GM23338 (cell line): ENCODE results near the gene NKAIN2. TPM values are rescaled to one million over a fixed set of nuclear protein-coding genes. Genes with fewer than 3 reads are reported as not detected.
"Not testable (repeated sequence)": the region's sequence is repeated elsewhere in the genome, so short reads cannot be mapped to it uniquely, and the experiment has no call there.

ENCODE experiments used
- ATAC-seq: fragments of 200-7000 bp; cut with Tn5 transposase; 3 replicates; pipeline ENCODE4 v1.9.1; 2020
- DNase-seq: peaks from one replicate; pipeline ENCODE4 v3.0.0-alpha.2; 2015; ENCODE audit warnings: low spot score
- H2AFZ ChIP-seq: fragments of 200-600 bp; sonication (generic); 2 replicates; pipeline ENCODE4 v1.8.0; 2016; ENCODE audit warnings: antibody characterized with exemption, mild to moderate bottlenecking, moderate library complexity
- H3F3A ChIP-seq: fragments of 200-600 bp; sonication (generic); replicated peaks from 2 replicates; pipeline ENCODE4 v1.8.0; 2017; ENCODE audit warnings: antibody characterized with exemption, mixed run types, low read depth
- H3K27ac ChIP-seq: fragments of 200-600 bp; sonication (generic); 2 replicates; pipeline ENCODE4 v1.6.1; 2016; ENCODE audit warnings: low read depth
- H3K27me3 ChIP-seq: fragments of 200-600 bp; sonication (generic); 2 replicates; pipeline ENCODE4 v1.8.0; 2016; ENCODE audit warnings: mild to moderate bottlenecking, mixed run types, moderate library complexity; ENCODE audit not compliant: insufficient read depth
- H3K36me3 ChIP-seq: fragments of 200-600 bp; sonication (generic); 2 replicates; pipeline ENCODE4 v1.8.0; 2016; ENCODE audit warnings: mild to moderate bottlenecking; ENCODE audit not compliant: insufficient read depth
- H3K4me1 ChIP-seq: fragments of 200-600 bp; sonication (generic); 2 replicates; pipeline ENCODE4 v1.8.0; 2016; ENCODE audit warnings: mild to moderate bottlenecking, moderate library complexity; ENCODE audit not compliant: insufficient read depth
- H3K4me2 ChIP-seq: fragments of 200-600 bp; sonication (generic); 2 replicates; pipeline ENCODE4 v1.7.1; 2017; ENCODE audit warnings: mixed run types
- H3K4me3 ChIP-seq: fragments of 200-600 bp; sonication (generic); 2 replicates; pipeline ENCODE4 v1.6.1; 2016; ENCODE audit warnings: mixed run types
- H3K79me2 ChIP-seq: fragments of 200-600 bp; sonication (generic); replicated peaks from 2 replicates; pipeline ENCODE4 v1.8.0; 2017; ENCODE audit warnings: mild to moderate bottlenecking; ENCODE audit not compliant: insufficient read depth
- H3K9me2 ChIP-seq: fragments of 200-600 bp; sonication (generic); 2 replicates; pipeline ENCODE4 v1.8.0; 2017; ENCODE audit not compliant: insufficient read depth
- H4K20me1 ChIP-seq: fragments of 200-600 bp; sonication (generic); replicated peaks from 2 replicates; pipeline ENCODE4 v1.8.0; 2017; ENCODE audit warnings: mild to moderate bottlenecking; ENCODE audit not compliant: insufficient read depth
- H3K27ac Mint-ChIP-seq: 2 replicates; pipeline ENCODE4 v1.8.0; 2020; ENCODE audit warnings: inconsistent platforms, mild to moderate bottlenecking, moderate library complexity, mixed read lengths
- H3K27me3 Mint-ChIP-seq: 3 replicates; pipeline ENCODE4 v1.8.0; 2022; ENCODE audit warnings: low read depth, mild to moderate bottlenecking, moderate library complexity, mixed read lengths, inconsistent platforms; ENCODE audit not compliant: insufficient read depth, poor library complexity
- H3K36me3 Mint-ChIP-seq: 3 replicates; pipeline ENCODE4 v1.8.0; 2021; ENCODE audit warnings: low read depth, mild to moderate bottlenecking, inconsistent platforms, moderate library complexity, mixed read lengths
- H3K4me1 Mint-ChIP-seq: 3 replicates; pipeline ENCODE4 v1.8.0; 2020; ENCODE audit warnings: mild to moderate bottlenecking, inconsistent platforms, mixed read lengths
- H3K4me3 Mint-ChIP-seq: 3 replicates; pipeline ENCODE4 v1.8.0; 2021; ENCODE audit warnings: moderate library complexity, mild to moderate bottlenecking, inconsistent platforms, mixed read lengths
- H3K9me3 Mint-ChIP-seq: 3 replicates; pipeline ENCODE4 v1.8.0; 2020; ENCODE audit warnings: moderate library complexity, mild to moderate bottlenecking, inconsistent platforms, mixed read lengths
- CREB1 ChIP-seq: fragments of 250-450 bp; sonication (Bioruptor Pico); IDR thresholded peaks from 2 replicates; pipeline ENCODE4 v1.5.0; 2020; ENCODE audit warnings: low read depth, mild to moderate bottlenecking, moderate library complexity
- CTCF ChIP-seq, 2 experiments: fragments of 200-600 bp in 1 of 2; sonication (generic) in 1 of 2; conservative IDR thresholded peaks; 2 replicates each; pipeline versions ENCODE4 v1.5.1 to v1.6.1; 2016 to 2017; ENCODE audit warnings: antibody characterized with exemption in 2 of 2, low read depth in 2 of 2, mild to moderate bottlenecking in 2 of 2, moderate library complexity in 1 of 2
- ETS1 ChIP-seq: IDR thresholded peaks from 2 replicates; pipeline ENCODE4 v1.6.1; 2016; ENCODE audit warnings: antibody characterized with exemption
- EZH2 ChIP-seq: fragments of 200-600 bp; sonication (generic); IDR thresholded peaks from one replicate; pipeline ENCODE4 v1.8.0; 2017; ENCODE audit warnings: antibody characterized with exemption, mild to moderate bottlenecking, low read depth; ENCODE audit not compliant: unreplicated experiment
- JUNB ChIP-seq: IDR thresholded peaks from one replicate; pipeline ENCODE4 v1.6.1; 2016; ENCODE audit warnings: antibody characterized with exemption; ENCODE audit not compliant: unreplicated experiment
- NANOG ChIP-seq: IDR thresholded peaks from 2 replicates; pipeline ENCODE4 v1.6.1; 2016; ENCODE audit warnings: antibody characterized with exemption, borderline replicate concordance
- POLR2AphosphoS5 ChIP-seq: IDR thresholded peaks from 2 replicates; pipeline ENCODE4 v1.6.1; 2016; ENCODE audit warnings: antibody characterized with exemption, low read depth
- STAT1 ChIP-seq: IDR thresholded peaks from one replicate; pipeline ENCODE4 v1.6.1; 2016; ENCODE audit warnings: antibody characterized with exemption; ENCODE audit not compliant: unreplicated experiment
- ZNF114 ChIP-seq: fragments of 250-450 bp; sonication (Bioruptor Pico); IDR thresholded peaks from 2 replicates; pipeline ENCODE4 v1.5.0; 2020; ENCODE audit warnings: mild to moderate bottlenecking, moderate library complexity
- ZNF331 ChIP-seq: fragments of 250-450 bp; sonication (Bioruptor Pico); IDR thresholded peaks from 2 replicates; pipeline ENCODE4 v1.5.0; 2020; ENCODE audit warnings: low read depth, mild to moderate bottlenecking, moderate library complexity
- ZNF462 ChIP-seq: fragments of 250-450 bp; sonication (Bioruptor Pico); IDR thresholded peaks from 2 replicates; pipeline ENCODE4 v1.5.0; 2020; ENCODE audit warnings: mild to moderate bottlenecking, moderate library complexity
- polyA plus RNA-seq: library from polyadenylated mRNA; unstranded; fragments of >200 nt; fragmentation: Nextera tagmentation; extraction: Ambion mirVana; gene quantifications from 2 replicates; pipeline ENCODE4 v1.2.1, GENCODE V29; 2016
- total RNA-seq: library from RNA; depleted of rRNA; stranded (reverse); fragments of >200 nt; shearing (Covaris generic); gene quantifications from 2 replicates; pipeline ENCODE4 v1.2.3, GENCODE V29; 2014

The NKAIN2 gene
- total and polyA plus RNA-seq, 2 experiments from 2014 or later: 0.39 to 1.1 TPM

- not testable (repeated sequence) for ATAC-seq, H3F3A ChIP-seq, H3K27ac Mint-ChIP-seq, H3K27me3 Mint-ChIP-seq, H2AFZ ChIP-seq, H3K27me3 ChIP-seq, H3K27ac ChIP-seq, H3K4me1 ChIP-seq, H3K9me2 ChIP-seq, H3K36me3 ChIP-seq, H3K4me1 Mint-ChIP-seq, DNase-seq, H3K4me3 ChIP-seq, H4K20me1 ChIP-seq, H3K4me3 Mint-ChIP-seq, H3K79me2 ChIP-seq, H3K4me2 ChIP-seq
- Mint-ChIP-seq H3K36me3 (peaks cover 18% of the 10 kb centered on the region), H3K9me3 (peaks cover 26% of the 10 kb centered on the region)
These were observed 609.0 kb downstream of the NKAIN2 start for GRCh38 chr6:124412657-124413056.

GRCh38 chr6:124420116-124420840 is 616.6 kb downstream of the NKAIN2 start:
- Mint-ChIP-seq H3K36me3 (no peaks in the 10 kb centered on the region), H3K4me3 (no peak overlapping the region), H3K9me3 (no peaks in the 10 kb centered on the region), H3K27ac (no peak overlapping the region), H3K4me1 (peaks cover 6% of the 10 kb centered on the region; the same call in 2 of the 3 replicates), H3K27me3 (peaks cover 2% of the 10 kb centered on the region)
- H3K4me3 ChIP-seq: no peak overlapping the region
- no peaks in the 10 kb centered on the region for H4K20me1 ChIP-seq
- no peak for ATAC-seq
- H3K9me2 ChIP-seq: no peaks in the 10 kb centered on the region; the same call in 1 of the 2 replicates
- no peaks in the 10 kb centered on the region for H3K79me2 ChIP-seq
- no peak overlapping the region for H3K4me2 ChIP-seq
- H3F3A ChIP-seq: no peaks in the 10 kb centered on the region
- no peak for DNase-seq
- no peak overlapping the region for H3K27ac ChIP-seq
- H3K4me1 ChIP-seq: 0 out of 2 replicates have a peak, but pooled peaks cover 4% of the 10 kb centered on the region
- no peak overlapping the region for H2AFZ ChIP-seq
- H3K36me3 ChIP-seq: no peaks in the 10 kb centered on the region
- no peaks in the 10 kb centered on the region for H3K27me3 ChIP-seq
- TF ChIP-seq JUNB: no peak
- no peak for TF ChIP-seq ZNF114 (CRISPR knock-in tag)
- no peak for TF ChIP-seq ZNF331 (CRISPR knock-in tag)
- TF ChIP-seq POLR2AphosphoS5: no peak
- TF ChIP-seq STAT1: no peak
- no peak for TF ChIP-seq ZNF462
- TF ChIP-seq NANOG: no peak
- no peak for TF ChIP-seq ETS1
- no peak for TF ChIP-seq EZH2
- TF ChIP-seq CTCF (conservative IDR thresholded peaks at IDR 0.05; ENCODE audit: low read depth in 2 of 2): no peak
- no peak for TF ChIP-seq CREB1 (CRISPR knock-in tag)
